ENCODE data around the gene FOXP1.

The FOXP1 gene

DNA sequence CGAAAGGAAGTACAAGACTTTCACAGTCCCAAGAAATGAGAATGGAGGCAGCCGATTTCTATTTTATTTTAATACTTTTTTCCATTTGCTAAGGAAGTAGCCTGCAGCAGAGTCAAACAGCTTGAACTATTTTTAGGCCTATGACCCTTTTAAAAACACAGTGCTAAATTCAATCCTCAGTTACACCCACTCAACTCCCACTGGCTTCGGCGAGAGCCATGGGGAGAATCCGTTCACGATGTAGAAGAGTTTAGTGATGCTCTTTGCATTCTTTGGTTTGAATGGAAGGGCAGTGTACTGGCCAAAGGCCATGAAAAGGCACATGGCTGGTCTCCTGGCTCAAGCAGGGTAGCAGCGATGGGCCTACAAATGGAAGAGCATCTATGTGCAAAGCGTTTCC is 343.5 kb downstream of the FOXP1 start:
- Histone ChIP-seq H3K27ac (ENCODE audit: low read depth in 2 of 2, low read length in 2 of 2) (no peak overlapping the region), H3K9ac (ENCODE audit: low read depth in 1 of 2, low read length in 2 of 2) (no peak overlapping the region), H3K4me1 (ENCODE audit: control insufficient read depth in 2 of 2, insufficient read depth in 2 of 2, low read length in 2 of 2) (peaks cover 2 to 7% of the 10 kb centered on the region in 2 donors), H3K9me3 (ENCODE audit: control insufficient read depth in 2 of 2, low read length in 2 of 2) (no peaks in the 10 kb centered on the region), H3K27me3 (ENCODE audit: control insufficient read depth in 2 of 2, insufficient read depth in 2 of 2, low read length in 2 of 2) (no peaks in the 10 kb centered on the region), H3K4me3 (ENCODE audit: low read length in 2 of 2) (no peak overlapping the region), H3K36me3 (ENCODE audit: control insufficient read depth in 2 of 2, insufficient read depth in 2 of 2, low read length in 2 of 2) (no peaks in the 10 kb centered on the region)

DNA sequence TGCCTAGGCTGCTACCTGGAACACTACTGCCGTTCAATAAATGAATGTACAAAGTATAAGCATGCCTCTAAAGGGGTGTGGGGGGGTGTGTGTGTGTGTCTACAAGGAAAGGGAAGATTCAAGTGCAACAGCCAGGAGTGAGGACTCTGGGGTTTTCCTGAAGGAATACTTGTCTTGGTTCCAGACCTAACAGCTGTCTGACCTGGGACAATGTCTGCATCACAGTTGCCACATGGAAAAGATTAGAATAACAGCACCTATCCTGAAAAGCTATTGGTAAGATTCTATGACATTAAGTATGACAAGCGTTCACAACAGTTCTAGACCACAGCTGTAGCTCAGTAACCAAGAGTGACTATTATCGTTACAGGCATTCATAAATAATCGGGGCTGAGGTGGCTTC is 345.2 kb downstream of the FOXP1 start:
- no peak overlapping the region for H3K27ac ChIP-seq (ENCODE audit: low read depth in 2 of 2, low read length in 2 of 2)
- no peaks in the 10 kb centered on the region for H3K27me3 ChIP-seq (ENCODE audit: control insufficient read depth in 2 of 2, insufficient read depth in 2 of 2, low read length in 2 of 2)
- H3K9me3 ChIP-seq (ENCODE audit: control insufficient read depth in 2 of 2, low read length in 2 of 2) = no peaks in the 10 kb centered on the region
- no peak overlapping the region for H3K4me3 ChIP-seq (ENCODE audit: low read length in 2 of 2)
- H3K4me1 ChIP-seq (ENCODE audit: control insufficient read depth in 2 of 2, insufficient read depth in 2 of 2, low read length in 2 of 2) = no peaks in the 10 kb centered on the region
- no peak overlapping the region for H3K9ac ChIP-seq (ENCODE audit: low read depth in 1 of 2, low read length in 2 of 2)
- no peaks in the 10 kb centered on the region for H3K36me3 ChIP-seq (ENCODE audit: control insufficient read depth in 2 of 2, insufficient read depth in 2 of 2, low read length in 2 of 2)

DNA sequence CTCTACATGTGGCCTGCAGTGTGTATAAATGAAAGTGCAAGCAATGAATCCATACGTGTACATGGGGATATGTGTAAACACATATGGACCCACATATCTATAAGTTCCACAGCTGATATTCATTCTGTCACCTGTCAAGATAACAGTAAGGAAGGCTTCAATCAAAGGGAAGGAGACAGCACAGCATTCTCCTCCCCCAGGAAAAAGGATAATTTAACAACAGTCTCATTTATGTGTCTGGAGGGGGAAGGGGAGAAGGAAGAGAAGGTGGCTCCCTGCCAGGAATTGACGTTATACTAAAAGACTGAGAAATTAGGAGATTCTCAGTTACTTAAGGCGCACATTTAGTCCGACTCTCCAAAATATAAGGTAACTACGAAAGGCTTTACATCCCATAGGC is 345.9 kb downstream of the FOXP1 start:
- H3K4me1 ChIP-seq (ENCODE audit: control insufficient read depth in 2 of 2, insufficient read depth in 2 of 2, low read length in 2 of 2) = no peaks in the 10 kb centered on the region
- no peak overlapping the region for H3K27ac ChIP-seq (ENCODE audit: low read depth in 2 of 2, low read length in 2 of 2)
- no peaks in the 10 kb centered on the region for H3K9me3 ChIP-seq (ENCODE audit: control insufficient read depth in 2 of 2, low read length in 2 of 2)
- H3K36me3 ChIP-seq (ENCODE audit: control insufficient read depth in 2 of 2, insufficient read depth in 2 of 2, low read length in 2 of 2) = no peaks in the 10 kb centered on the region
- no peaks in the 10 kb centered on the region for H3K27me3 ChIP-seq (ENCODE audit: control insufficient read depth in 2 of 2, insufficient read depth in 2 of 2, low read length in 2 of 2)
- no peak overlapping the region for H3K4me3 ChIP-seq (ENCODE audit: low read length in 2 of 2)
- H3K9ac ChIP-seq (ENCODE audit: low read depth in 1 of 2, low read length in 2 of 2) = no peak overlapping the region

DNA sequence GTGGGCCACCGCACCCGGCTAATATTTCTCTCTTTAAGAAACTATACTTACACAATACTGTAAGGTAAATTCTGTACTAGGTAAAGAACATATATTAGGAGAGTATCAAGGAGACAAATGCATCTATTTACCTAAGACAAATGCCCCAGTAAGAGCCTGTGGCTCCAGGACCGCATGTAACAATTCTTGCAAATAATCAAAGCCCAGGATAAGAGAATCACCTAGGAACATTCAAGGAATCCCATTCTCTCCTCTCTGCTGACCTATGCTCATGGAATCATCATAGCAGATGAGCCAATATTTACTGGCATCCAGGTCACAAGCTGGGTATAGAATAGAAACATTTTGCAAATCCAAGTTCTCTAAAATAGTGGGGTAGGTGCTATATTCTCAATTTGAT is 347.7 kb downstream of the FOXP1 start:
- no peak overlapping the region for H3K4me3 ChIP-seq (ENCODE audit: low read length in 2 of 2)
- no peak overlapping the region for H3K27ac ChIP-seq (ENCODE audit: low read depth in 2 of 2, low read length in 2 of 2)
- no peaks in the 10 kb centered on the region for H3K4me1 ChIP-seq (ENCODE audit: control insufficient read depth in 2 of 2, insufficient read depth in 2 of 2, low read length in 2 of 2)
- H3K9ac ChIP-seq (ENCODE audit: low read depth in 1 of 2, low read length in 2 of 2) = no peak overlapping the region
- H3K9me3 ChIP-seq (ENCODE audit: control insufficient read depth in 2 of 2, low read length in 2 of 2) = no peaks in the 10 kb centered on the region
- no peaks in the 10 kb centered on the region for H3K36me3 ChIP-seq (ENCODE audit: control insufficient read depth in 2 of 2, insufficient read depth in 2 of 2, low read length in 2 of 2)
- H3K27me3 ChIP-seq (ENCODE audit: control insufficient read depth in 2 of 2, insufficient read depth in 2 of 2, low read length in 2 of 2) = no peaks in the 10 kb centered on the region

DNA sequence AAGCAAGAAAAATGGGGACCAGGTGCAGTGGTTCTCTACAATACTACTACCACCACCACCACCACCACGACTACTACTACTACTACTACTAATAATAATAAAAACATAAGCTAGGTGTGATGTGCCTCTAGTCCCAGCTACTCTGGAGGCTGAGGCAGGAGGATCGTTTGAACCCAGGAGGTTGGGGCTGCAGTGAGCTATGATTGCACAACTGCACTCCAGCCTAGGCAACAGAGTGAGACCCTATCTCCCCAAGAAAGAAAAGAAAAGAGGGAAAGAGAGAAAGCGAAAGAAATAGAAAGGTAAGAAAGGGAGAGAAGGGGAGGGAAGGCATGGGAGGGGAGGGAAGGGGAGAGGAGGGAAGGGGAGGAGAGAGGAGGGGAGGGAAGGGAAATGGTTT is 350.6 kb downstream of the FOXP1 start:
- Histone ChIP-seq H3K36me3 (ENCODE audit: control insufficient read depth in 2 of 2, insufficient read depth in 2 of 2, low read length in 2 of 2) (no peaks in the 10 kb centered on the region), H3K9ac (ENCODE audit: low read depth in 1 of 2, low read length in 2 of 2) (no peak overlapping the region), H3K9me3 (ENCODE audit: control insufficient read depth in 2 of 2, low read length in 2 of 2) (no peaks in the 10 kb centered on the region), H3K4me3 (ENCODE audit: low read length in 2 of 2) (no peak overlapping the region), H3K27me3 (ENCODE audit: control insufficient read depth in 2 of 2, insufficient read depth in 2 of 2, low read length in 2 of 2) (no peaks in the 10 kb centered on the region), H3K4me1 (ENCODE audit: control insufficient read depth in 2 of 2, insufficient read depth in 2 of 2, low read length in 2 of 2) (no peaks in the 10 kb centered on the region), H3K27ac (ENCODE audit: low read depth in 2 of 2, low read length in 2 of 2) (no peak overlapping the region)

DNA sequence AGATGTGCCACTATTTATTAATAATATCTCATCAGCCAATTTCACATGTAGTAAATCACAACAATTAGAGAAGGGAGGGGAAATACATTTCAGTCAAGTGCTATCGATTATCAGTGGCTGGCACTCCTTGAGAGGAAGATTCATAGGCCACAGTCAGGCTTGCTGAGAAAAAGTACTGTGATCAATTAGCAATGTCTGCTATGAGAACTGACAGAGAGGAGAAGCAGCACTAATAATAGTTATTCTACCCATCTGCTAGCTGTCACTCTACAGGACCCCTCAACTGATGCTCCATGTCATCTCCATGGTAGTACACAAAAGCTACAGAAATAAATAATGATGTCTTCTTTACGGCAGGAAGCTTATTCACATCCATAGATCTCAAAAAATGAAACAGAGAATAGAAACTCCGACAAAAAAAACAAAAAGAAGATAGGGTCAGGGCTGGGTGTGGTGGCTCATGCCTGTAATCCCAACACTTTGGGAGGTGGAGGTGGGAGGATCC is 351.3 kb downstream of the FOXP1 start:
- no peaks in the 10 kb centered on the region for H3K27me3 ChIP-seq (ENCODE audit: control insufficient read depth in 2 of 2, insufficient read depth in 2 of 2, low read length in 2 of 2)
- H3K27ac ChIP-seq (ENCODE audit: low read depth in 2 of 2, low read length in 2 of 2) = no peak overlapping the region
- H3K4me1 ChIP-seq (ENCODE audit: control insufficient read depth in 2 of 2, insufficient read depth in 2 of 2, low read length in 2 of 2) = no peaks in the 10 kb centered on the region
- no peak overlapping the region for H3K4me3 ChIP-seq (ENCODE audit: low read length in 2 of 2)
- no peaks in the 10 kb centered on the region for H3K36me3 ChIP-seq (ENCODE audit: control insufficient read depth in 2 of 2, insufficient read depth in 2 of 2, low read length in 2 of 2)
- no peaks in the 10 kb centered on the region for H3K9me3 ChIP-seq (ENCODE audit: control insufficient read depth in 2 of 2, low read length in 2 of 2)
- no peak overlapping the region for H3K9ac ChIP-seq (ENCODE audit: low read depth in 1 of 2, low read length in 2 of 2)

DNA sequence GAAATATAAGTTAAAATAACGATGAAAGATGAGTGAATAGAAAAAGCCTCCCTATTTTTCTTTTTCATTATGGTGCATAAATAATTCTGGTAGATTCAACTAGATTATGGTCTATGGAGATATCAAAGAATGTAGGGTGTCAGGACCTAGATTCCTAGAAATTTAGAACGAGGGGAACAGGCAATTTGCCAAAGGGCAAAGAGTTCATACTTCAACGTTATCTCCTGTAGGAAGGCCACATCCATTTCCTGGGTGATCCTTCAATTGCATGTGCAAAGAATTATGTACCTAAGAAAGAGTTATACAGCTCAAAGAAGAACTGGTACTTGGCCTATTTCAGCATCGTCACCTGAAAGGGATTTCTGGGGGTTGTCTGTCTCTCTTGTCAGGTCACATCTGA is 351.8 kb downstream of the FOXP1 start:
- no peak overlapping the region for H3K9ac ChIP-seq (ENCODE audit: low read depth in 1 of 2, low read length in 2 of 2)
- H3K27me3 ChIP-seq (ENCODE audit: control insufficient read depth in 2 of 2, insufficient read depth in 2 of 2, low read length in 2 of 2) = no peaks in the 10 kb centered on the region
- peaks cover 0 to 2% of the 10 kb centered on the region in 2 donors for H3K4me1 ChIP-seq (ENCODE audit: control insufficient read depth in 2 of 2, insufficient read depth in 2 of 2, low read length in 2 of 2)
- no peaks in the 10 kb centered on the region for H3K36me3 ChIP-seq (ENCODE audit: control insufficient read depth in 2 of 2, insufficient read depth in 2 of 2, low read length in 2 of 2)
- H3K4me3 ChIP-seq (ENCODE audit: low read length in 2 of 2) = no peak overlapping the region
- no peak overlapping the region for H3K27ac ChIP-seq (ENCODE audit: low read depth in 2 of 2, low read length in 2 of 2)
- no peaks in the 10 kb centered on the region for H3K9me3 ChIP-seq (ENCODE audit: control insufficient read depth in 2 of 2, low read length in 2 of 2)

DNA sequence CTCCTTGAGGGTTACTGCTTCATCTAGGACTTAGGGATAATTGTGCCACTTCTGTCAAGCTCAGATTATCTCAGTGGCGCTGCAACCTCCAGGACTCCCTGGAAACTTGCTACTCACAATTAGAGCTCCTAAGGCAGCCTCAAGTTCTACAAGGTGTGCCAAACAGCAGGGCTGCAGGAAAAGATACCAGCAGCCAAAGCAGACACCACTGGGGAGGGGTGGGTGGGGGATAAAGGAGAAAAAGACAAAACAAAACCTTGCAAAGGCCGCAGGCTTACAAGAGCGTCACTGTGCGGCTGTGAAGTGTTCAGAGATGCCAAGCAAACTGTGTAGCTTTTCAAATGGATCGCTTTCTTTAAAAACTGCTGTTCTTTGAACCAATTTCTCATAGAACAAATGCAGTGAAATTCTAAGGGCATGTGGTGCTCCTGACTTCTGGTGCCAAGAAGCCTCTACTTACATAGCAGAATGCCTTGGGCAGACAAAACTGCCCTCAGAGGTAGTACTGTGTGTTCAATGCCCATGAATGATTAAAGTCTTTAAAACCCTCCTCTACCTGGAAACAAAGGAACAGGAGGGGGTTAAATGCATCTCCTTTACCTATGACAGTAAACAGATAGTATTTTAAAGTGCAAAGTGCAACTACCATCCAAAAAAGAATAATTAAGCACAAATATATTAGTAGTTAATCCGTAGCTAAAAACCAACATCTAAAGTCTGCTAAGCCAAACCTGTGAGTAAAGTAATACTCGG is 353.4 kb downstream of the FOXP1 start:
- H3K27ac ChIP-seq (ENCODE audit: low read depth in 2 of 2, low read length in 2 of 2) = no peak overlapping the region
- peaks cover 4 to 6% of the 10 kb centered on the region in 2 donors for H3K4me1 ChIP-seq (ENCODE audit: control insufficient read depth in 2 of 2, insufficient read depth in 2 of 2, low read length in 2 of 2)
- H3K36me3 ChIP-seq (ENCODE audit: control insufficient read depth in 2 of 2, insufficient read depth in 2 of 2, low read length in 2 of 2) = no peaks in the 10 kb centered on the region
- H3K9ac ChIP-seq (ENCODE audit: low read depth in 1 of 2, low read length in 2 of 2) = no peak overlapping the region
- no peak overlapping the region for H3K4me3 ChIP-seq (ENCODE audit: low read length in 2 of 2)
- no peaks in the 10 kb centered on the region for H3K9me3 ChIP-seq (ENCODE audit: control insufficient read depth in 2 of 2, low read length in 2 of 2)
- H3K27me3 ChIP-seq (ENCODE audit: control insufficient read depth in 2 of 2, insufficient read depth in 2 of 2, low read length in 2 of 2) = no peaks in the 10 kb centered on the region

DNA sequence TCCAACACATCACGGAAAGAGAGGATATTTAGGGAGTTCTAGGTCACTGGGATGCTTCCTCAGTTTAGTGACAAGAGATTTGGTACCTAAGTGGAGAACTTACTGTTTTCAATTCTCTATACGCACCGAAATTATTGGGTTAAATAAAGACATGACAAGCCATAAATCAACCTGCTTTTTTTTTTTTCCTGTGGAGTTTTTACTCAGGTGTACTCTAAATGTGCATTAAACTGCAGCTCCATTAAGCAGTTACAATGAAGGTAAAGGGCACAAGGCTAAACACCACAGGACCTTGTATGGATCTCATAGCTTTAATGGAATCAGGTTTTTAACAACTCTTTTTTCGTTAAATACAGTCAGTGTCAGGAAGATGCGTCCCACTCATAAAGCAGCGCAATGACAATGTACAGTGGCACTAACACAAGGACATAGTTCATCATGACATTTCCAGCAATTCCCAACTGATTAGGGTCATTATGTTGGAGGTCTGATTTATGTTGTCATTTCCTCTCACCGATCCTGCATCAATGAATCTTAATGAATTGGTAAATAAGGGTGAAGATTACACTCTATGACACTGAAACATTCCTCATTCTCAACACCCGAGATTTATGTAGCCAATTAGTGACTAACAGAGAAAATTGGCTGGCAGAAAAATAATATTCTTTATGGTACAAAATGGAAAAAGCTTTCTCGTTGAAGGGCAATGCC is 355.2 kb downstream of the FOXP1 start:
- H3K9ac ChIP-seq (ENCODE audit: low read depth in 1 of 2, low read length in 2 of 2) = no peak overlapping the region
- no peak overlapping the region for H3K27ac ChIP-seq (ENCODE audit: low read depth in 2 of 2, low read length in 2 of 2)
- no peaks in the 10 kb centered on the region for H3K27me3 ChIP-seq (ENCODE audit: control insufficient read depth in 2 of 2, insufficient read depth in 2 of 2, low read length in 2 of 2)
- H3K9me3 ChIP-seq (ENCODE audit: control insufficient read depth in 2 of 2, low read length in 2 of 2) = no peaks in the 10 kb centered on the region
- no peak overlapping the region for H3K4me3 ChIP-seq (ENCODE audit: low read length in 2 of 2)
- H3K36me3 ChIP-seq (ENCODE audit: control insufficient read depth in 2 of 2, insufficient read depth in 2 of 2, low read length in 2 of 2) = no peaks in the 10 kb centered on the region
- peaks cover 4 to 6% of the 10 kb centered on the region in 2 donors for H3K4me1 ChIP-seq (ENCODE audit: control insufficient read depth in 2 of 2, insufficient read depth in 2 of 2, low read length in 2 of 2)

DNA sequence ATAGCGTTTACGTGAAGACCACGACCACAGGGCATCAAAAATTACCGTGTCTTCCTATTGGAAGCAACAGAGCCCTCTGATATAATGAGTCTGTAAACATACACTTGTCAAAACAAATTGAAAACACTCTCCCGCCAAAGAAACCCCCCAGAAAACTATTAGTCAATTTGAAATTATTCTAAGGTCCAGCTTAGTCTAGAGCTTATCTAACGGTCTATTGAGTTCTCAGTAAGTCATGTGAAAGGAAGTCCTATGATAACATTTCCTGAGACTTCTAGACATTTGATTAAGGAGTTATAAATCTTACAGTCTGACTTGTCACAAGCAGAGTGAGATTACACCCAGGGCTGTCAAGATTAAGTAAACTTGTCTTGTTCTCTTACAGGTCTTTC is 356.3 kb downstream of the FOXP1 start:
- Histone ChIP-seq H3K27me3 (ENCODE audit: control insufficient read depth in 2 of 2, insufficient read depth in 2 of 2, low read length in 2 of 2) (no peaks in the 10 kb centered on the region), H3K4me3 (ENCODE audit: low read length in 2 of 2) (peak overlapping the region; percentile 16 to 25), H3K4me1 (ENCODE audit: control insufficient read depth in 2 of 2, insufficient read depth in 2 of 2, low read length in 2 of 2) (peaks cover 4 to 6% of the 10 kb centered on the region in 2 donors), H3K36me3 (ENCODE audit: control insufficient read depth in 2 of 2, insufficient read depth in 2 of 2, low read length in 2 of 2) (no peaks in the 10 kb centered on the region), H3K9me3 (ENCODE audit: control insufficient read depth in 2 of 2, low read length in 2 of 2) (no peaks in the 10 kb centered on the region), H3K9ac (ENCODE audit: low read depth in 1 of 2, low read length in 2 of 2) (no peak overlapping the region), H3K27ac (ENCODE audit: low read depth in 2 of 2, low read length in 2 of 2) (peak overlapping the region; percentile 49 to 58)

Data from mucosa of rectum (tissue), 2 donors.